ENCODE results near the gene TMEM182. TPM values are rescaled to one million over a fixed set of nuclear protein-coding genes. Genes with fewer than 3 reads are reported as not detected.

TMEM182 gene
- total RNA-seq, 1 donor from 2014 or later = 1.6 TPM

- ATAC-seq (no peak), DNase-seq (ENCODE audit: low spot score) (no peak)
Observed at GRCh38 chr2:102798181-102798580, 36.4 kb downstream of the TMEM182 start.

GRCh38 chr2:102801098-102801718, 39.4 kb downstream of the TMEM182 start:
- peak; percentile 49 for ATAC-seq

GRCh38 chr2:102801858-102802699, 40.2 kb downstream of the TMEM182 start:
- peak; percentile 85 for DNase-seq (ENCODE audit: low spot score)
- ATAC-seq = peak; percentile 80

More at GRCh38 chr2:102801098-102801718, 39.4 kb downstream of the TMEM182 start:
- DNase-seq (ENCODE audit: low spot score) = peak; percentile 70

DNA sequence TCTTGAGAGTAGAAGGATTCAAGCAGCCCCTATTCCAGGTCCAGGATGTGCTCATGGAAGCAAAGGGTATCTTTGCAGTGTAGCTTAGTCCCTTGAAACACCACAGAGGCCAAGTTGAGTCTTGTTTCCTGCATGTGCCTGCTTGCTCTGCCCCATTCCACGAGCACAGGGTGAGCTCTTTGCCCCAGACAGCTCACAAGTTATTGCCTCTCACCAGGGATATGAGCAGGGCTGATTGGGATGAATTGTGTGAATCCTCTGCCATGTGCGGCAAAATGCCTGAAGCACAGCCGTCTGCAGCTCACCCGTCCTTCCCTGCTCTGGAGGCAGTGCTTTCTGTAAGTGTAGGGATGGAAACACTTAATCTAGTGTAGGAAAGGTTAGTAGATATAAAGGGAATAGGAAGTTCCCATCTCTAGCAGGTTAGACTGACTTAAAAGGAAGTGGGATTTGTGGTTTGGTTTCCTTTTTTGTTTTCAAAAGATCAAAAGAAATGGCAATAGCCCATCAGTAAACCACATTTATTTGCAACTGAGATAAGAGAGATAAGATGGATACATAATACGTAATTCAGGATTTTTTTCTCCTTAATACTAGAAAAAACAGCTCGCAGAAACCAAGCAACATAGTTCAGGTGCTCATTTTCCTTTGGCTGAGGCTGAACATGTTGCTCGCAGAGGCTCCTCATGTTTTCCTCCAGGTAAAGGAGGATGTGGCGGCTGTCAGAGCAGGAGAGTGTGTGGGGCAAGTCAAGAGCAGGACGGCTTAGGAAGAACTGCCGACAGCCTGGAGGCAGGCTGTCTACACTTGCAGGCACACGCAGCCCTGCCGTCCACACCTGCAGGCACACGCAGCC, 41.4 kb downstream of the TMEM182 start:
- DNase-seq (ENCODE audit: low spot score) (no peak), ATAC-seq (peak; percentile 3)

DNA sequence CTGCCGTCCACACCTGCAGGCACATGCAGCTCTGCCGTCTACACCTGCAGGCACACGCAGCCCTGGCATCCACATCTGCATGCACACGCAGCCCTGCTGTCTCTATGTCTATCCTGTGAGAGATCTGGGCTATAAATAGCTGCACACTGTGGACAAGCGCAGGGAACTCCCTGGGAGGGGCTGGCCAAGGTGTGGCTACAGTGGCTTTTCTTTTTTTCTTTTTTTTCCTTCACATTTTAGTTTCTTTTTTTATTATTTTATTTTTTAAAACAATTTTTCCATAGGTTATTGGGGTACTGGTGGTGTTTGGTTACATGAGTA, 42.0 kb downstream of the TMEM182 start:
- no peak for DNase-seq (ENCODE audit: low spot score)
- no peak for ATAC-seq

GRCh38 chr2:102806250-102806837, 44.5 kb downstream of the TMEM182 start:
- ATAC-seq = peak; percentile 80

DNA sequence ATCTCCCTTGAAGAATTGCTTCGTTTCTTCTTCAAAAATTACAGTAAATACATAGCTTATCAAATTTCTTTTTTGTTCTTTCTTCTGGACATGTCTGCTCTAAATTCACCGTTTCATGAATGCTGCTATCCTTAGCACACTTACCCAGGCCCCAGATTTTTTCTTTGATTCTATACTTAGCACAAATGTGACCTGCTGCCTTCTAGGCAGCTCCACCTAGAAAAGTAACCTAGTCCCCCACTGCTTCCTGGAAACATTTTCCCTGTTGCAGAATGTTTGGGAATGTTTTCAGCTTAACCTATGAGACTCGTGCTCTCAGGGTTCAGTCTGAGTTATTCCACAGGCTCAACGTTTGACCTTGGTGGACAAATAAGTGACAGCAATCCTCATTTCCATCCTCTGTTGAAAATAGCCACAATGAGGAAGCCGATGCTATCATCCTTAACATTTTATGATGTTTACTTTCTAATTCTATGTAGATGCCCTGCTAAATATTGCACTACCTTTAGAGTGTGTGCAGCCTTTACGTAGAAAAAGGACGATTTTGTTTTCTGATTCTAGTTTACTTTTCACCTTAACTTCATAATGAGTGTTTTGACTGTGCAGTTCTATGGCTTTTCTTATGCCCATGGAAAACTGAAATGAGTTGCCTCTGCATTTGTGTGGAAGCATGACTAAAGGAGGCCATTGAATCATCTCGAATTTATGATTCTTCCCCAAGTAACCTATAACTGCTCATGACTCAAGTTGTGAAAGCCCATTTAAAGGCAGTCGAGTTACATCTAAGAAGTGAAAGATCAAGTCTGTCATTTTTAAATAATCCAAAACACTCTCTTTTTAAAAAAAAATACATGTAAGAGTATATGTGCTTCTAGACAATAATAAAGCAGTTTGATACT, 47.7 kb downstream of the TMEM182 start:
- ATAC-seq = no peak
- no peak for DNase-seq (ENCODE audit: low spot score)

More at GRCh38 chr2:102806250-102806837, 44.5 kb downstream of the TMEM182 start:
- peak; percentile 83 for DNase-seq (ENCODE audit: low spot score)

- no peak for ATAC-seq
- DNase-seq (ENCODE audit: low spot score) = no peak
Observed at GRCh38 chr2:102815285-102815684, 53.5 kb downstream of the TMEM182 start.

DNA sequence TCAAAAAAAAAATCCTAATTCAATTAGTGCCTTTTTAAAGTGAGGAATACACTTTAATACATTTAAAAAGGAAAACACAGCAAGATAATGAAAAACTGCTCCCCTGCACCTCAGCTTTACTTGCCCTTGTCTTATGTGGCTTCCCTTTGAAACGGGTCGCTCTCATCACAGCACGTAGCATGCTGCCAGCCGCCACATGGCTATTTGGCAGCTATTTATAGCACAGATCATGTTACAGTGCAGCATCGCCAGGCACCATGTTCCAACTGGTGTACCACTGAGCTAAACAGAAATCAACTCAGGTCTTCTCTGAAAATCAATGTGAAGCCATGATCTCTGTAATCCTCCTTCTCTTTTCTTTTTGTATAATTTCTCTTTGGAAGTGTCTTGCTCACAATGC, 65.1 kb downstream of the TMEM182 start:
- ATAC-seq = no peak
- DNase-seq (ENCODE audit: low spot score) = no peak

- ATAC-seq = no peak
Observed at GRCh38 chr2:102832789-102833188, 71.0 kb downstream of the TMEM182 start.

GRCh38 chr2:102834523-102835273, 72.9 kb downstream of the TMEM182 start:
- DNase-seq (ENCODE audit: low spot score) (no peak), ATAC-seq (no peak)

More at GRCh38 chr2:102832789-102833188, 71.0 kb downstream of the TMEM182 start:
- no peak for DNase-seq (ENCODE audit: low spot score)

DNA sequence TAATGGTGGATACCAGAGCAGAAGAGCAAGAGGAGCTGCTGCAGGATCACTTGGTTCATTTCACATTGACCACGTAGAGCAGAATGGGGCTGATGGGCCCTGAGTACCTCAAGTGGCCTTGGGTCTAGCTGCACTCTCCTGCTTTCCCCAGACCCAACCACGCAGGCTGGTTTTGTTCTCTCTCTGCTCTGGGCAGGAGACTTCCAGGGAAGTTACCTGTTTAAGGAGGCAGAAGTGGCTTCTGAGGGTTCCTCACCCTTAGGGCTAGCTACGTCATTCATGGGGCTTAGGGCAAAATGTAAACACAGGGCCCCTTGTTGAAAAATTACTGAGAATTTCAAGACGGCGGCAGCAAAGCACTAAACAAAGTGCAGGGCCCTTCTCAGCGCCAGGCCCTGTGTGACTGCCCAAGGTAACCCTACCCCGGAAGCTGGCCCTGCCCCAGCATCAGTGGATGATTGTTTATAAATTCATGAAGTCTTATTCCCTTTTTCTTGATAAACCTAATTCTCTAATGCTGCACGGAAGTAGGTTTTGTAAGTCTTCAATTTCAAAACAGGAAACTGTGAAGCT, 75.9 kb downstream of the TMEM182 start:
- ATAC-seq = no peak
- DNase-seq (ENCODE audit: low spot score) = no peak

DNA sequence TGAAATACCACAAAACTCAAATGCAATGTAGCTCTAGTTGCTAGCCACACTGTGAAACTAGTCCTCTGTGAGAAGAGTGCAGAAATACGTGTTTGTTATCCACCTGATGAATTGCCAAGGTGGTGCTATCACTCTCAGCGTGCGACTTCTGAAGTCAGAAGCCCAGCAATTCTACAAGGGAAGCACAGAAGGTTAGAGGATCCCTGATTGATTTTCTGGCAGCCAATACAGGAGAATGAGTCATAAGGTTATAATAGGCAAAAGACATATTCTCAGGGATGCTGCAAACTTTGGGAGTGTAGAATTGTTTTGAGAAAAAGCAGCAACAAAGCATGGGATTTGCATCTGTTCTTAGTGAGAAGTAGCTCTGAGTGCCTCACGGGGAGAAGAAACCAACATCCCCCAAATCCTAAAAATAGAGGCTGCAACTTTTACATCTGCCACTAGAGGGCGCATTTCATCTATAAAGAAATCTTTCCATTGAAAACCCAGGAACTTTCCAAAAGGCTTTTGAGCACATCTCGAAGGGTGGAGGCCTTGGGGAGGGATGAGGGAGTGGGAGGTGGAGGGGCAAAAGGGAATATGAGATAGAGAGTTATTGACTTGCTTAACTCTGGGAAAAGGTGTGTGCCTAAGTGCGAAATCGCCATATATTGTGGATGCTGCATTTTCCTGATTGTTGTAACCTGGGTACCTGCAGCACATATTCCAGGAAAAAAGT, 78.0 kb downstream of the TMEM182 start:
- DNase-seq (ENCODE audit: low spot score) (no peak), ATAC-seq (peak; percentile 69)

DNA sequence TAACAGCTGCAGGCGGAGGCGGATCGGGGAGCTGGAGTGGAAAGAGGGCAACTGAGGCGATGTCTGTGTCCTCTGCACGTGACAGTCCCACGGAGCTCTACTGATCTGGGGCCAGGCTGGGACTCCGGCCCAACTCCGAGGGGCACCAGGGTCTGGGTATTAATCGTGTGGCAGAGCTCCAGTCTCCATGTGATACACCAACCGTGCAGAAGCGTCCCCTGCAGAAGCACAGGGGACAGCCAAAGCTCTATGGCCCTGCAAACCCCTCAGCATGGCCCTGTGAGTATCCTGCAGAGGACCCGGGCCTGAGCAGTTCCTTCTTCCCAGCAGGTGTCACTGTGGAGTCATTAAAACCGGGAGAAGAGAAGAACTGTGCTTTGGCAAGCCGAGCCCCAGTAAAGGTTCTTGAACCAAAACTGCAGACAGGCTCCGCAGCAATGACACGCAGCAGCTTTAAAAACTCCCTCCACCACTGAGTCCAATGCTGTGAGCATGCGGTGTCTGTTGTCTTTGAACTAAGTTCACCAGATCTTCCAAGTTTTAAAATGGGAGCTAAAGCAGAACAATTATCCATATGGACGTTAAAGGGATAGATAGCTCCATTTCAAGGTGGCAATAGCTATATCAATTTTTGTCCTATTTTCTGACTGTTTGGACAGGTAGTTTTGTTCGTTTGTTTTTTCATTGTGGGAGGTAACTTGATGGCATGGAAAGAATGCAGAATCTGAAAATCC, 79.4 kb downstream of the TMEM182 start:
- peak; percentile 59 for DNase-seq (ENCODE audit: low spot score)
- peak; percentile 96 for ATAC-seq

GRCh38 chr2:102843764-102844443, 82.1 kb downstream of the TMEM182 start:
- no peak for ATAC-seq

GRCh38 chr2:102844911-102845310, 83.1 kb downstream of the TMEM182 start:
- DNase-seq (ENCODE audit: low spot score) (no peak), ATAC-seq (no peak)

More at GRCh38 chr2:102843764-102844443, 82.1 kb downstream of the TMEM182 start:
- no peak for DNase-seq (ENCODE audit: low spot score)

- DNase-seq (ENCODE audit: low spot score) (peak; percentile 47), ATAC-seq (peak; percentile 44)
Observed at GRCh38 chr2:102848366-102848839, 86.6 kb downstream of the TMEM182 start.
